ENCODE results near the gene KLHL29.

The KLHL29 gene

DNA sequence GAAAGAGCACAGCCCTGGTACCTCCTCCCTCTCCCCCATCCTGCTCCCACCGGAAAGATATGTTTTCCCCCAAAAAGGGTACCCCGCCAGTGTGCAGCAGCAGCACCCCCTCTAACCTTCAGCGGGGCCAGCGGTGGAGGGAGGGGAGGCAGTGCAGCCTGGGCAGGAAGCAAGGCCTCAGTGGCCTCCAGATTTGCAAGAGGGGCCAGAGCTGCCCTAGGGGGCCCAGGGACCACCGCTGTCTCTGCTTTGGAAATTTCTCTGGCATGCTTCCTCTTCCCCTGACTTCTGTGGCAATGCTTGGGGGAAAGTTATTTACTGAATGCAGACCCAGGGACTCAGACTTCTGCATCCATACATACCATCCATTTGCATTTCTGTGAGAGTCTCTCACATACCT, 111.5 kb downstream of the KLHL29 start:
- no peak for DNase-seq

GRCh38 chr2:23497063-23497462, 112.1 kb downstream of the KLHL29 start:
- DNase-seq = peak; percentile 46 to 51

DNA sequence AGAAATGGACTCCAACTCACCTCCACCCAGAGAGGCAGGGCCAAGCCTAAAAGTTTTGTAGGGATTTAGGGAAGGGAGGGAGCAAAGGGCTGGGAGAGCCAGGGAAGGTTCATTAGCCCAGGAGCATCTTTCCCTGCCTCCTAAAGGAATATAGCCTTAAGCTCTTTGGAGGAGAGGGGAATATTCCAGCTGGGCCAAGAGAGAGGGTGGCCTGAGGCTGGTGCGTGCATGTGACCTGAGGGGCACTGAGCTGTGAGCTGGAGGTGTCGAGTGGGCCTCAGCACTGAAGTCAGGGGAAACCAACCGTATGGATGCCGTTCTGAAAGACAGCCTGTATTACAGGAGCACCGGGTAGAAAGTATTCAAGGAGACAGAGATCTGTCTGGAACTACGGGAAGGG, 112.6 kb downstream of the KLHL29 start:
- no peak for DNase-seq

GRCh38 chr2:23498943-23499342, 114.0 kb downstream of the KLHL29 start:
- DNase-seq = no peak

DNA sequence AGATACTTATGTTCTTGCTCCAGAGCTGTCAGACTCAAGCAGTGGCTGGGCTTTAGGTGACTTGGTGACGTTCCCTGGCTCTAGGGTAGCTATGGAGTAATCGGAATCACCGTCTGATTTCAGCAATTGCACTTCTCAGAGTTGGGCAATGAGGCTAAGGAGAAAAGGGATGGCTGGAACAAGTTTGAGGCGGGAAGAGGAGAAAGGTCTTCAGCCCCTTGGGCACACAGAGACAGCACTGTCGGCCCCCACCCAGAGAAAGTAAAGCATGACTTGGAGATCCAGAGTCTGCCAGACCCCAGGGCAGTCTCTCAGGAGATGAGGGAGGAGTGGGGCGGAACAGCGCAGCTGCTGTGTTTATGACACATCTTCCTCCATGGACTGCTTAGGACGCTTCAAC, 114.5 kb downstream of the KLHL29 start:
- DNase-seq = no peak

- no peak for DNase-seq
Measured at GRCh38 chr2:23500836-23501235, 115.9 kb downstream of the KLHL29 start.

GRCh38 chr2:23502096-23502495, 117.1 kb downstream of the KLHL29 start:
- DNase-seq = no peak

DNA sequence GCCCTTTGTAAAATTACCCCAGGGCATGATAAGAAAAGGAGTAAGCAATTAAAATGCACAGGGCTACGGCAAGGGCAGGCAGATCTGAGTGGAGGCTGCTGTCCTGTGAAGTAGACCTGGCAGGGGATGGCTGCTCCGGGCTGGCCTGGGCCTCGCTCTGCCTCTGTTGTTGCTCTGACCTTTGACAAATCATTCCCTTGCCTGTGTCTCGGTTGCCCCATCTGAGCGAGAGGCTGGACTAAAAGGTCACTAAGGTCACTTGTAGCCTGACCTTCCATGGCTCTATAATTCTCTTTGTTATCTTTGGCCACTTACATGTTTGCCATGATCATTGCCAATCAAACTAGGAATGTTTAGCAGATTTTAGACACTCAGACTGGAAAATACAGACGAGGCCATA, 118.1 kb downstream of the KLHL29 start:
- DNase-seq = no peak

DNA sequence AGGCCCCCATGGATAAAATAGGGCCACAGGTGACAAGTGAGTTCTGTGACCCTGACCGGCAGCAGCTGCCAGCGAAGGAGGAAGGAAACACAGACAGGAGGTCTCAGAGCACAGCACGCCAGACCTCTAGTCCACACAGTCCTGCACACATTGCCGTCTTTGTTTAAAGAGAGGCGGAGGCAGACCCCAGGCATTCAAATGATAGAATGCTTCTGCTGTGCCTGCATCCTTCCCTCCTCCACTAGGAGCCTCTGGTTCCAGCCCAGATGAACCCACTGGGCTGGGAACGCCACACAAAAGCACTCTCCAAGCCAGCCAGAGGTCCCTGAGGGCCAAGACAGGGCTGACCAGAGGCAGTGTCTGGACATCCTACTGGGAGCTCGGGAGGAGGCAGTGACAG, 118.7 kb downstream of the KLHL29 start:
- no peak for DNase-seq

DNA sequence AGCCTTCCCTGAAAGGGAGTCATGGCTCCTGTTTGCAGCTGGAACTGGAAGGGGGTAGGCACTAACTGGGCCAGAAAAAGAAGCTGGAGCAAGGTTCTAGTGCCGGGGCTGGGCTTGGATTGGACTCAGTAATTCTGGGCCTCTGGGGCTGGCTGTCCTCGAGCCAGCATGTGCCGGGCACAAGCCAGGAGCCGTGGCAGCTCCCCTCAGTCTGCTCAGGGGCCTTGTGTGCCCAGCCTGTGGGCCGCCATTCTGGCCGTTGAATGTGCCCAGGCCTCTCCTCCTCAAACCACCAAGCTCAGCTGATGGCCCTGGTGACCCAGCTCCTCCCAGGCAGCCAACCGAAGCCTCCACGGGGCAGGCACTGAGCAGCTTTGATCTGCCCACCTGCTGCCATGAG, 119.6 kb downstream of the KLHL29 start:
- no peak for DNase-seq

- no peak for DNase-seq
Measured at GRCh38 chr2:23505218-23505983, 120.4 kb downstream of the KLHL29 start.

DNA sequence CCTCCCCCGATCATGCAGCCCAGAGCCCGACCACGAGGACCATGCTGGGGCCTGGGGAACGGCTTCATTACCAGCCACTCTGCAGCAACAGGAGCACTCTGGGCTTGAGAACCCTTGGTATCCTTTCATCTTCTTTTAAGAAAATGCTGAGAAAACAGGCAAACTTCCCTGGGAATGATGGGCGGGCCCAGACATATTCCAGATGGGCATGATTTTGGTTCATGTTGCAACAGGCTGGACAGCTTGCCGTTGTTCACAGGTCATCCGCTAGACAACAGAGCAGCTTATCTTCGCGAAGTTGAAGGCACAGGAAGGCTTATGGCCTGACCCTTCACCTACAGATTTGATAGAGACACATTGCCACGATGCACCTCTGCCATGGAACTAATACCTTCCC, 121.0 kb downstream of the KLHL29 start:
- no peak for DNase-seq

GRCh38 chr2:23506531-23507266, 121.7 kb downstream of the KLHL29 start:
- no peak for DNase-seq

DNA sequence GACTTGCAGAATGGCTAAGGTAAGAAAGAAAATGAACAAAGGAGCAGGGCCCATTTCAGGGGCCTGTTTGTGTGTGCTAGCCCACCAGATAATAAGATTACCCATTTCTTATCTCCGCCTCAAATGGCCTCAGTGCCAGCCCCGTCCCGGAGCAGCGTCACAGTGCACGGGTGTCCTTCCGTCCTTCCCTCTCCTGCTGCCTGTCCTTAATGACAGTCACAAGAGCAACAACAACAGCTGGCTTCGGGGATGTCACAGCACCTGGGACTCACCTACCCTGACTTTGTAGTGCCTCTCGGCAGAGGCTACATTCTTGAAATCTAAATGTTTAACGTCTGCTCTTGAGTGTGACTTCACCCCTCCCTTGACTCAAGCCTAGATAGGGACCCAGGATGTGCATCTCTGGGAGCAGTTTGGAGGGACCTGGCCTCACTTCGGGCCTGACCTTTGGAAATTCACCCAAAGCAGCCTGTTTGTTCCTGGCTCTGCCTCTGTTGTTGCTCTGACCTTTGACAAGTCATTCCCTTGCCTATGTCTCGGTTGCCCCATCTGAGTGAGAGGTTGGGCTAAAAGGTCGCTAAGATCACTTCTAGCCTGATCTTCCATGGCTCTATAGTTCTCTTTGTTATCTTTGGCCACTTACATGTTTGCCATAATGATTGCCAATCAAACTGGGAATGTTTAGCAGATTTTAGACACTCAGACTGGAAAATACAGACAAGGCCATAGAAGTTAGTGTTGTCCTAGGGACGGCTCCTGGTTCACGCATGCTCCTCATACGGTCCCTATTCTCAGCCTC, 122.5 kb downstream of the KLHL29 start:
- DNase-seq = no peak

GRCh38 chr2:23508066-23508390, 123.0 kb downstream of the KLHL29 start:
- no peak for DNase-seq

DNA sequence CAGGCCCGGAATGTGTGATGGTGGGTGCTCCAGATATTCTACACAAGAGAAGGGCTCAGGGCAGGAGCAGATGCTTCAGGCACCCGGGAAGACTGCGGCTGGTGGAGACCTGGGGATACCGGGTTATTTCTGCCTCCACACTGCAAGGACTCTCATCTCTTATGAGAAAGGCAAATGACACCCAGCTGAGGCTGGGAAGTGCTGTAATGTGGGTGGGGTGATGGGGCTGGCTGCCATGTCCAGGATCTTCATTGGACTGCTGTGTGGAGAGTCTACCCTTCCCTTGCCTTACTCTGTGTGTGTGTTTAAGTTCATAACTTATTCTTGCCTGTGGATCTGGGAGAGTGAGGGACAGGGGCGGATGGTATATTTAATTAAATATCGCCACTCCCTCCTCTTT, 124.1 kb downstream of the KLHL29 start:
- DNase-seq = no peak

GRCh38 chr2:23509596-23510292, 124.8 kb downstream of the KLHL29 start:
- DNase-seq = no peak

DNA sequence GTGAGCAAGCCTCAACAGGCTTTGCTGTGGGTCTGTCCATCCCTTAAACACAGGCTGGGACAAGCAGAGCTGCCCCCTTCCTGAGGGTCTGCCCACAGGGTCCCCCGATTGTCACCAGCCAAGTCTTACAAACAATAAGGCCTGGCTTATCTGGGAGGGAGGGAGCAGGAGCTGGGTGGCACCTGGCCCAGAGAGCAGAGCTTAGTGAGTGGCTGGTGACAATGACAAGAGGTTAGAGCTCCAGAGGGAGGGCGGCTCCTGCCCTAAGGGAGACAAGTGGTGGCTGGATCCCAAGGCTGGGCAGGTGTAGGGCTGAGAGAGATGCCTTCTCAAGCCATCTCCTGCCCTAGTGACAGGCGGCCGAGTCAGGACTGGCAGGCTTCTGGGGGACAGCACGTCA, 125.5 kb downstream of the KLHL29 start:
- DNase-seq = no peak

DNA sequence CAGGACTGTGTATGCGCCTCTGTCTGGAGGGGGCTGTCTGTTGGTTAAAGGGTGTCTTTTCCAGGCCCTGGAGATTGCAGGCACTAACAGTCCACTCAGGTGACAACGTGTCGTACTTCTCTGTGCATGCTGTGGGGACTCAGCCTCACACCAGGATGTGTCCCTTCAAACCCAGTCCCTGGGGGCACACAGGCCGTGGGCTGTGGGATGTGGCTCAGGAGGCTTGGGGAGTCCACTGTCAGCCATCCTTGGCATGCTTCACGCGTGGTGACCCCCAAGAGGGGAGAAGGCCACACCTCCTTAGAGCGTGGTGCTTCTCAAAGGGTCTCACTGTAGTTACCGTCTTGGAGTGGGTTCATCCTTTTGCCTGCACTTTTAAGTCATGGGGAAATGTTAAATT, 127.8 kb downstream of the KLHL29 start:
- DNase-seq = no peak

DNA sequence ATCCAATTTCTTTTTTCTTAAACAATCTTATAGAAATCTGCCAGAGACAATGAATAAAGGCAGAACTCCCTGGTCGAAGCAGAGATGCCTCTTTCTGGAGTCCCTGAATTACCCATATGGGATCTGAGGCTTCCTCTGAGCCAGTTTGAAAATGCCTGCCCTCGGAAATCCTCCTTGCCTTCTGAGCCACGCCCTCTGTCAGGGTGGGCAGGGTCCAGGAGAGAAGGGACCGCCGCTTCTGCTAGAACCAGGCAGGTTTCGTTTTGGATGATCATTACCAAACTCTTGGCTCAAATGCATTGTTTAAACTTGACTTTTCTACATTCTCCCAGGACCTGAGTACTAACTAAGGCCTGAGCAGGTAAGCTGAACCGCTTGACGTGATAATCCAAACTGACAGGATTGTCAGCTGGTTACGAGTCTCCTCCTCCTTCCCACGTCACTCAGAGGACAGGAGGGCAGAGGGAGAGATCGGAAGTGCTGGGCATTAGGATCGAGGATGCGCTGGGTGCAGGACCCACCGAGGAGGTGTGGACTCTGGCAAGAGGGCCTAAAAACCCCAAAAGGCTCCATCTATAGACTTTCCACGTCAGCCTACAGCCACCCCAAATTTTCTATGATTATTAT, 128.4 kb downstream of the KLHL29 start:
- no peak for DNase-seq

- DNase-seq = no peak
Measured at GRCh38 chr2:23513872-23514793, 129.2 kb downstream of the KLHL29 start.
